GM19238 (cell line): ENCODE data around the gene PRR27.
"Not testable (repeated sequence)": the region's sequence is repeated elsewhere in the genome, so short reads cannot be mapped to it uniquely, and the experiment has no call there.

Experiments
- DNase-seq: peaks from one replicate; pipeline ENCODE4 v3.0.0; 2011; ENCODE audit warnings: low spot score; ENCODE audit not compliant: insufficient read length

PRR27 gene

GRCh38 chr4:70197842-70198241, 43.8 kb downstream of the PRR27 start:
- no peak for DNase-seq

DNA sequence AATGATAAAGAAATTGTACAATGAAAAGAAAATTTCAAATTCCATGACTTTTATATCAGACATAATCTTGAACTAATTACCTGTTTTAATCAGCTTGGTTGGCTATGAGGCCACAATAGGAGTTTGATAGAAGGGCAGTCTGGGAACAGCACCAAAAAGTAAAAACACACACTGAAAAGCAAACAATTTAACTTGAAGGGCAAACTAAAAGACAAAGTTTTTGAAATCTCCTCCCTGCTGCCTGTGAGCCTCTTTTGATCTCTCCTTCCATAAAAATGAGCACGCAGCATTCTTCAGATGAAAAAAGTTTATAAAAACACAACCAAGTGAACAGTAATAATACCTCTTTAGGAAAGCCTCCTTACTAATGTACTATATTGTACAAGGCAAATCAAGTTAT, 49.6 kb downstream of the PRR27 start:
- DNase-seq = no peak

DNA sequence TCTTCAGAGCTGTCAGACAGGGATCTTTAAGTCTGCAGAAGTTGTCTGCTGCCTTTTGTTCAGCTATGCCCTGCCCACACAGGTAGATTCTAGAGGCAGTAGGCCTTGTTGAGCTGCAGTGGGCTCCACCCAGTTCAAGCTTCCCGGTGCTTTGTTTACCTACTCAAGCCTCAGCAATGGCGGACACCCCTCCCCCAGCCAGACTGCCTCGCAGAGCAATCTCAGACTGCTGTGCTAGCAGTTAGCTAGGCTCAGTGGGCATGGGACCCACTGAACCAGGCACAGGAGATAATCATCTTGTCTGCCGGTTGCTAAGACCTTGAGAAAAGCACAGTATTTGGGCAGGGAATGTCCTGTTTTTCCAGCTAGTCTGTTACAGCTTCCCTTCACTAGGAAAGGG, 58.7 kb downstream of the PRR27 start:
- DNase-seq = not testable (repeated sequence)
